Coronary artery (tissue), 2 donors: ENCODE results near the gene AQP5.

Experiments
- DNase-seq: peaks from one replicate; pipeline ENCODE4 v3.0.0-alpha.2; 2017; ENCODE audit warnings: low spot score
- H3K27ac ChIP-seq, 2 donors: fragments of 200-600 bp; sonication (generic); one replicate each; pipeline ENCODE4 v1.5.1; 2016 to 2019
- H3K4me3 ChIP-seq: fragments of 200-600 bp; sonication (generic); 2 replicates; pipeline ENCODE4 v1.5.1; 2016; ENCODE audit warnings: mild to moderate bottlenecking, moderate library complexity
- TF ChIP-seq, protein P1 (sequence below): fragments of 200-600 bp; sonication (generic); IDR thresholded peaks from one replicate; pipeline ENCODE4 v1.5.1; 2019; ENCODE audit warnings: antibody characterized with exemption

AQP5 gene

DNA sequence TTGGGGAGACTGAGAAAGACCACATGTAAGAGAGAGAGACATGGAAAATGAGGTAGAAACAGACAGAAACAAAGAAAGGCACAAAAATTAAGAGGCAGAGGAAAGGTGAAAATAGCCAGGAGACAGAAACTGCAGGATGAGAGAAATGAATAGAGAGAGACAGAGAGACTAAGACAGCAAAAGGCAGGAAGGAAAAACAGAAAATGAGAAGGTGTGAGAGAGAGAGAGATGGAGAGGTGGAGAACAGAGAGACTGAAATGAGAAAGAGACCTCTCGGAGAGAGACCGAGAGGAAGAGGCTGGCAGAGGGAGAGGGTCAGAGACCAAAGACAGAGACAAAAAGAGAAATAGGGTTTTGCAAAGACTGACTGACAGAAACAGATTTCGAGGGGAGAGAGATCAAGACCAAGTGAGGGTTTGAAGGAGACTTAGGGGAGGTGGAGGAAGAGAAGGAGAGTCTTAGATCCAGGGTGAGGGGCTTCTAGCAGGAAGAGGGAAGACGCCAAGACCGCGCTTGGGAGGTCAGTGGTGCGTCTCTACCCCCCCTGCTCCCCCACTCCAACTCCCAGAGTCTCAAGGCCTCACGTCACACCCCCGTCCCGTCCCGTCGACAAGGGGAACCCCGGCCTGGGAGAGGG lies 1.1 kb upstream of the AQP5 start:
- DNase-seq, result no peak
- TF ChIP-seq, protein P1, sequence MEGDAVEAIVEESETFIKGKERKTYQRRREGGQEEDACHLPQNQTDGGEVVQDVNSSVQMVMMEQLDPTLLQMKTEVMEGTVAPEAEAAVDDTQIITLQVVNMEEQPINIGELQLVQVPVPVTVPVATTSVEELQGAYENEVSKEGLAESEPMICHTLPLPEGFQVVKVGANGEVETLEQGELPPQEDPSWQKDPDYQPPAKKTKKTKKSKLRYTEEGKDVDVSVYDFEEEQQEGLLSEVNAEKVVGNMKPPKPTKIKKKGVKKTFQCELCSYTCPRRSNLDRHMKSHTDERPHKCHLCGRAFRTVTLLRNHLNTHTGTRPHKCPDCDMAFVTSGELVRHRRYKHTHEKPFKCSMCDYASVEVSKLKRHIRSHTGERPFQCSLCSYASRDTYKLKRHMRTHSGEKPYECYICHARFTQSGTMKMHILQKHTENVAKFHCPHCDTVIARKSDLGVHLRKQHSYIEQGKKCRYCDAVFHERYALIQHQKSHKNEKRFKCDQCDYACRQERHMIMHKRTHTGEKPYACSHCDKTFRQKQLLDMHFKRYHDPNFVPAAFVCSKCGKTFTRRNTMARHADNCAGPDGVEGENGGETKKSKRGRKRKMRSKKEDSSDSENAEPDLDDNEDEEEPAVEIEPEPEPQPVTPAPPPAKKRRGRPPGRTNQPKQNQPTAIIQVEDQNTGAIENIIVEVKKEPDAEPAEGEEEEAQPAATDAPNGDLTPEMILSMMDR, result no peak
- Histone ChIP-seq H3K27ac (no peak overlapping the region), H3K4me3 (no peak overlapping the region)

DNA sequence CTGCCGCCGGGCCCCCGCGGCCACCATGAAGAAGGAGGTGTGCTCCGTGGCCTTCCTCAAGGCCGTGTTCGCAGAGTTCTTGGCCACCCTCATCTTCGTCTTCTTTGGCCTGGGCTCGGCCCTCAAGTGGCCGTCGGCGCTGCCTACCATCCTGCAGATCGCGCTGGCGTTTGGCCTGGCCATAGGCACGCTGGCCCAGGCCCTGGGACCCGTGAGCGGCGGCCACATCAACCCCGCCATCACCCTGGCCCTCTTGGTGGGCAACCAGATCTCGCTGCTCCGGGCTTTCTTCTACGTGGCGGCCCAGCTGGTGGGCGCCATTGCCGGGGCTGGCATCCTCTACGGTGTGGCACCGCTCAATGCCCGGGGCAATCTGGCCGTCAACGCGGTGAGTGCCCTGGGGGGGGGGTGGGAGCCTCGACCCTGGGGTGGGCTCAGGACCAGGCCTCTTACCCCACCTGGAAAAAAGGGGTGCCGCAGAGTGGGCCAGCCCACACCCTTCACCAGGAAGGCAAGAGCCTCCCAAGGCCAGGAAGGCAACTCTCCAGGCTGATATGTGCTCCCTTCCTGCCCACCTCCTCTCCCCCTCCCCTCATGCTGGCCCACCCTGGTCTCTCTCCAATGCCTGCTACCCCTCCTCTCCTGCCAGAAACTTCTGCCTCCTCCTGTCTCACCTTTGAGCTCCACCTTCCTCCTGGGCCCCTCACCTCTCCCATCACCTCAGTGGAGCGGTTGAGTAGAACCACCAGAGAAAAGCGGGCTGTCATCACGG lies 507 bp downstream of the AQP5 start:
- TF ChIP-seq, protein P1, result no peak
- DNase-seq, result no peak
- peak overlapping the region; percentile 68 for H3K4me3 ChIP-seq
- H3K27ac ChIP-seq, result peak overlapping the region in 1 of 2 donors; percentile 11

DNA sequence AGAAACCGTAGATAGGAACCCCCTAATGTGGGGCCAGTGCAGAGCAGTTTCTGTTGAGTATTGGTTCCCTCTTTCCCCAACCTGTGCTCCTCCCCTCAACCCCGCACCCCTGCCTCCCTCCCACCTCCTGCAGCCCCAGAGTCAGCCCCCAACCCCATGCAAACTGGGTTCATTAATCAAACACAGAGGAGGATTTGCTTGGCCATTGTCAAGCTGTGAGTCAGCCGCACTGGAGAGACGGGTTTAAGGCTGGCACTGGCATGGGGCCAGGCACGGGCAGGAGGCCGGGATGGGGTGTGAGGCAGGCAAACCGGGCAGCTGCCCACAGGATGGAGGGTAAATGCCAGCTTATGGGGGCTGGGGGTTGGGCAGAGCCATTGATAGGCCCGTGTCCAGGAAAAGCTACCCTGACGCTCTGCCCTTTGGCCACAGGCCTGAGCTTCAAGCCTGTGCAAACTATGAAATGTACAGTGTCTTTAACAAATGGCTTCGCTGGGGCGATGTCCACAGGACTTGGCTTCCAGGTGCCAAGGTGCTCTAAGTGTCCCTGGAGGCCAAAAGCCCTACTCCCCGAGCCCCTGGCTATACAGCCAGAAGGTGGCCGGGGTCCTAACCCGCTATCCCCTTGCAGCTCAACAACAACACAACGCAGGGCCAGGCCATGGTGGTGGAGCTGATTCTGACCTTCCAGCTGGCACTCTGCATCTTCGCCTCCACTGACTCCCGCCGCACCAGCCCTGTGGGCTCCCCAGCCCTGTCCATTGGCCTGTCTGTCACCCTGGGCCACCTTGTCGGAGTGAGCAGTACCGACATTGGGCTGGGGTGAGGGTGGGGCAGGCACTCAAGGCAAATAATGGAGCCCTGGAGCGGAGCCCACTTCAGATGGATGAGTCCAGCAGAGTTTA lies 1.4 kb downstream of the AQP5 start:
- H3K27ac ChIP-seq, result no peak overlapping the region
- TF ChIP-seq, protein P1, result no peak
- H3K4me3 ChIP-seq, result no peak overlapping the region
- DNase-seq, result no peak

DNA sequence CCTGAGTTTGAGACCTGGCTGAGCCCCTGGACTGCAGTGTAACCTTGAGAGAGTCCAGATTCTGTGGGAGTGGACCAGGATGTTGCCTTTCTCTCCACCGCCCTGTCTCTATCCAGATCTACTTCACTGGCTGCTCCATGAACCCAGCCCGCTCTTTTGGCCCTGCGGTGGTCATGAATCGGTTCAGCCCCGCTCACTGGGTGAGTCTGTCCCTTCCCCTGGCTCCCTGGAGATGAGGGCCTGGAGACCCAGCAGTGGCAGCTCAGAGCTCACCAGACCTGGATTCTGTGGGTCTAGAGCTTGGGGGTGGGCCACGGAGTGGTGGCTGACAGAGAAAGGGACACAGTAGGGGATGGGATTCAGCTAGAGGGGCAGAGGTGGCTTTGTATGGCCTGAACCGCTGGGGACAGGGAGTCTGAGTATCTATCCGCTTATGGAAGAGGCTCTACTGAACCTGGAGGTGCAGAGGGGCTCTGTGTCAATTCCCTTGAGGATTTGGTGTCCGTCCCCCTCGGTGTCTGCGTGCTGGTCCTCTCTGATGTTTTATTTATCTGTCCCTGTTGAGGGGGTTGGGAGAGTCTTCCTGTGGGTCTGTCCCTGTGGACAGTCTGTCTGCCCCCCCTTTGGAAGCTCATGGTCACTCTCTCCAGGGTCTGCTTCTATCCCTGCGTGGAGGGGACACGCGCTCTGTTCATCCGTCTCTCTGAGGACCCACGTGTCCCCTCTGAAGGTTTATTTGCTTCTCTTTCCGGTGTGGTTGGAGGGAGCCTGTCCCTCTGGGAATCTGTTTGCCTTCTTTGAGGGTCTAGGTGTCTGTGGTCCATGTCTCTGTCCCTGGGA lies 2.5 kb downstream of the AQP5 start:
- no peak for DNase-seq
- H3K4me3 ChIP-seq, result no peak overlapping the region
- TF ChIP-seq, protein P1, result no peak
- H3K27ac ChIP-seq, result no peak overlapping the region

DNA sequence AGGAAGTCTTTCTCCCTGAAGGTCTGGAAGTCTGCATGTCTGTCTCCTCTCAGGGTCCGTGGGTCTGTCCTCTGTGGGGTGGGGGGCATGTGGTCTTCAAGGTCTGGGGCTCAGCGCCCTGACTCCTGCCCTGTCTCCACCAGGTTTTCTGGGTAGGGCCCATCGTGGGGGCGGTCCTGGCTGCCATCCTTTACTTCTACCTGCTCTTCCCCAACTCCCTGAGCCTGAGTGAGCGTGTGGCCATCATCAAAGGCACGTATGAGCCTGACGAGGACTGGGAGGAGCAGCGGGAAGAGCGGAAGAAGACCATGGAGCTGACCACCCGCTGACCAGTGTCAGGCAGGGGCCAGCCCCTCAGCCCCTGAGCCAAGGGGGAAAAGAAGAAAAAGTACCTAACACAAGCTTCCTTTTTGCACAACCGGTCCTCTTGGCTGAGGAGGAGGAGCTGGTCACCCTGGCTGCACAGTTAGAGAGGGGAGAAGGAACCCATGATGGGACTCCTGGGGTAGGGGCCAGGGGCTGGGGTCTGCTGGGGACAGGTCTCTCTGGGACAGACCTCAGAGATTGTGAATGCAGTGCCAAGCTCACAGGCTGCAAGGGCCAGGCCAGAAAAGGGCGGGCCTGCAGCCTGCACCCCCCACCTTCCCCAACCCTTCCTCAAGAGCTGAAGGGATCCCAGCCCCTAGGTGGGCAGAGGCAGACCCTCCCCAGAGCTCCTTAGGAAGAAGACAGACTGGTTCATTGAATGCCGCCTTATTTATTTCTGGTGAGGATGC lies 3.4 kb downstream of the AQP5 start:
- no peak overlapping the region for H3K27ac ChIP-seq
- TF ChIP-seq, protein P1, result no peak
- no peak overlapping the region for H3K4me3 ChIP-seq
- no peak for DNase-seq

DNA sequence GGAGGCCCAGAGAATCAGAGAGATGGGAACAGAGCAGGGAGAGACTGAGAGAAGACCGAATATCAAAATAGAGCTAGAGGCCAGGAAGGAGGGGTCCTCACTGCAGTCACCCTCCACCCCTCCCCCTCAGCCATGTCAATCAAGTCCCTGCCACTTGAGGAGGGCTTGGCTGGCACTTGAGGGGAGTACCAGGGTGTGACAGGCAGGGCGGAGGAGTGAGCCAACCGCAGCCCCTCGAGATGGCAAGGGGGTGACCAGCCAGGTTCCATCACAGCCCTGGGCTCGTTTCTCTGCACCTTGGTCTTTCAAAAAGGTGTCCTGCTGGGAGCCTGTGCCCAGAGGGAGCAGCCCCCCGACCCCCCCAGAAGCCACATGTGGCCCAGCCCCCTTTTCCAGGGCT lies 4.2 kb downstream of the AQP5 start:
- no peak for DNase-seq
- no peak overlapping the region for H3K4me3 ChIP-seq
- TF ChIP-seq, protein P1, result no peak
- H3K27ac ChIP-seq, result no peak overlapping the region
